Suprapubic skin (tissue), 4 donors: ENCODE measurements around the gene EPX. TPM values are rescaled to one million over a fixed set of nuclear protein-coding genes. Genes with fewer than 3 reads are reported as not detected.

Experiments used
- DNase-seq, 2 donors: peaks; one replicate each; pipeline ENCODE4 v3.0.0-alpha.2; 2019; ENCODE audit warnings: low spot score in 2 of 2
- H3K27ac ChIP-seq: fragments of 200-600 bp; sonication (generic); one replicate; pipeline ENCODE4 v1.5.1; 2019
- H3K27me3 ChIP-seq: fragments of 200-600 bp; sonication (generic); one replicate; pipeline ENCODE4 v1.5.1; 2019
- H3K36me3 ChIP-seq: fragments of 200-600 bp; sonication (generic); one replicate; pipeline ENCODE4 v1.5.1; 2019
- H3K4me1 ChIP-seq: fragments of 200-600 bp; sonication (generic); one replicate; pipeline ENCODE4 v1.5.1; 2019
- H3K4me3 ChIP-seq: fragments of 200-600 bp; sonication (generic); one replicate; pipeline ENCODE4 v1.5.1; 2019; ENCODE audit warnings: mild to moderate bottlenecking
- H3K9me3 ChIP-seq: fragments of 200-600 bp; sonication (generic); one replicate; pipeline ENCODE4 v1.5.1; 2019
- EP300 ChIP-seq: sonication (generic); formaldehyde crosslinking; IDR thresholded peaks from one replicate; pipeline ENCODE4 v1.6.1; 2017; ENCODE audit warnings: antibody characterized with exemption
- POLR2A ChIP-seq, 2 donors: fragments of 450-650 bp; IDR thresholded peaks; one replicate each; pipeline ENCODE4 v1.6.1; 2017; ENCODE audit warnings: antibody characterized with exemption in 2 of 2, mild to moderate bottlenecking in 2 of 2, moderate library complexity in 2 of 2
- POLR2AphosphoS5 ChIP-seq, 3 donors: sonication (generic); formaldehyde crosslinking; IDR thresholded peaks; one replicate each; pipeline ENCODE4 v1.6.1; 2017; ENCODE audit warnings: antibody characterized with exemption in 3 of 3
- WGBS: methylation state at CpG from one replicate; pipeline ENCODE4 v1.1.5; 2018; 5-methylcytosine and 5-hydroxymethylcytosine counted together
- total RNA-seq, 4 donors: library from RNA; depleted of rRNA; stranded (reverse); fragments of >200 nt; gene quantifications; one replicate each; pipeline ENCODE4 v1.1.0, GENCODE V29; 2016
- TF ChIP-seq, protein P1 (sequence below), 2 donors: fragments of 200-600 bp in 1 of 2; fragments of 450-650 bp in 1 of 2; sonication (generic) in 1 of 2; IDR thresholded peaks; one replicate each; pipeline ENCODE4 v1.5.1; 2016 to 2019; ENCODE audit warnings: antibody characterized with exemption in 2 of 2, mild to moderate bottlenecking in 1 of 2, moderate library complexity in 1 of 2

Gene EPX
- total RNA-seq, 4 donors from 2014 or later: 0.25 TPM; not detected in 3

DNA sequence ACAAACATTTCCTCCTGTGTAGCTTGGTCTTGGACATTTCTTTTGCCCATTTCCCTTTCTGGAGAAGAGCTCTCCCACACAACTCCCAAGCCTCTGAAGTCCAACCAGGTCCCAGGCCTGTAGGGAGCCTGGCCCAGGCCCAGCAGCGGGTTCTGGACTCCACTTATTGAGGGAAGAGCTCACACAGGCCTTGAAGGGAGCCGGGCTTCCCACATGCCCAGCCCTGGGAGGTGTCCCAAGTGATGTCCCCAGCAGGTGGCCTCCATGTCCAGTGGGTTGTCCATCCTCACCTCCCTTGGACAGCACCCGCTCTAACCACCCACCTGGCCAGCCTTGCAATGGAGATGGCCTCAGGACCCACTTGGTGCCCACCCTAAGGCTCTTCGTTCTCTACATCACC is 5.9 kb upstream of the EPX start:
- 90% methylated on average over 1 of the region's 4 CpGs for WGBS
- TF ChIP-seq, protein P1, sequence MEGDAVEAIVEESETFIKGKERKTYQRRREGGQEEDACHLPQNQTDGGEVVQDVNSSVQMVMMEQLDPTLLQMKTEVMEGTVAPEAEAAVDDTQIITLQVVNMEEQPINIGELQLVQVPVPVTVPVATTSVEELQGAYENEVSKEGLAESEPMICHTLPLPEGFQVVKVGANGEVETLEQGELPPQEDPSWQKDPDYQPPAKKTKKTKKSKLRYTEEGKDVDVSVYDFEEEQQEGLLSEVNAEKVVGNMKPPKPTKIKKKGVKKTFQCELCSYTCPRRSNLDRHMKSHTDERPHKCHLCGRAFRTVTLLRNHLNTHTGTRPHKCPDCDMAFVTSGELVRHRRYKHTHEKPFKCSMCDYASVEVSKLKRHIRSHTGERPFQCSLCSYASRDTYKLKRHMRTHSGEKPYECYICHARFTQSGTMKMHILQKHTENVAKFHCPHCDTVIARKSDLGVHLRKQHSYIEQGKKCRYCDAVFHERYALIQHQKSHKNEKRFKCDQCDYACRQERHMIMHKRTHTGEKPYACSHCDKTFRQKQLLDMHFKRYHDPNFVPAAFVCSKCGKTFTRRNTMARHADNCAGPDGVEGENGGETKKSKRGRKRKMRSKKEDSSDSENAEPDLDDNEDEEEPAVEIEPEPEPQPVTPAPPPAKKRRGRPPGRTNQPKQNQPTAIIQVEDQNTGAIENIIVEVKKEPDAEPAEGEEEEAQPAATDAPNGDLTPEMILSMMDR (IDR thresholded peaks at IDR 0.05): no peak
- no peak for TF ChIP-seq EP300
- no peak for TF ChIP-seq POLR2A (IDR thresholded peaks at IDR 0.05)
- no peak for TF ChIP-seq POLR2AphosphoS5 (IDR thresholded peaks at IDR 0.05)
- Histone ChIP-seq H3K36me3 (no peaks in the 10 kb centered on the region), H3K4me1 (peaks cover 10% of the 10 kb centered on the region), H3K4me3 (no peak overlapping the region), H3K27ac (no peak overlapping the region), H3K9me3 (no peaks in the 10 kb centered on the region), H3K27me3 (peaks cover 6% of the 10 kb centered on the region)
- no peak for DNase-seq

DNA sequence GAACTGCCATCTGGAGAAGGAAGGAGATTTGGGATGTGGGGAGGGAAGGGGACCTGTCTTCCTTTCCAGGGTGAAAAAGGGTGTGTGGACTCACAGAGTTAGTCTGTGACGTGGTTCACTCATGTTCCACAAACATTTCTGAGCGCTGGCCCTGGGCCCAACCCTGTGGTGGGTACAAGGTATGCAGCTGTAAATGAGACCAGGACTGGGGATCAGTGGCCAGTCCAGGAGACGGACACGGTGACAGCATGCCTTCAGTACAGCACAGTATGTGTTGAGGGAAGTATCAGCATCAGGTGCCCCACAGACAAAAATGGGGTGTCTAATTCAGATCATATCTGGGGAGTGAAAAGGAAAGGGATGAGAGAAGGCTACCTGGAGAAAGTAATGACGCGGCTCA is 5.5 kb upstream of the EPX start:
- no peak for DNase-seq
- TF ChIP-seq, protein P1 (IDR thresholded peaks at IDR 0.05): no peak
- TF ChIP-seq POLR2AphosphoS5 (IDR thresholded peaks at IDR 0.05) (no peak), EP300 (no peak), POLR2A (IDR thresholded peaks at IDR 0.05) (no peak)
- peaks cover 10% of the 10 kb centered on the region for H3K4me1 ChIP-seq
- H3K36me3 ChIP-seq: no peaks in the 10 kb centered on the region
- H3K9me3 ChIP-seq: no peaks in the 10 kb centered on the region
- 95% methylated on average over 6 of the region's 6 CpGs for WGBS
- H3K27me3 ChIP-seq: peaks cover 6% of the 10 kb centered on the region
- H3K4me3 ChIP-seq: no peak overlapping the region
- no peak overlapping the region for H3K27ac ChIP-seq

DNA sequence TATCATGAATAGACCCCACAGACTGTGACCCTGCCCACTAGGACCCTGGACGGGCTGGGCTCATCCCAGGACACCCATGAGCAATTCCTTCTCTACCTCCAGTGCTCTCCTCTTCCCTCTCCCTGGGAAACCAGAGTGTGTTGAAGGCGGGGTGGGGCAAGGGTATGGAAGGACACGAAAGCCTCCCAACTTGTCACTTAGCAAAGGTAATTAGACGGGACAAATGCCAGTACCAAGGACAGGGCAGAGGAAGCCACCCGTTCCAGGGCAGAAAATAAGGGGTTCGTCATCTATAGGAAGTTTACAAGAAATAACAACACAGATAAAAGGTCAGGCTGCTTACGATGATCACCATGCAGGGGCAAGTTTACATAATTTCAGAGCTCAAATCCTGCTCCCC is 4.9 kb upstream of the EPX start:
- Histone ChIP-seq H3K27ac (no peak overlapping the region), H3K4me1 (peaks cover 10% of the 10 kb centered on the region), H3K4me3 (no peak overlapping the region), H3K9me3 (no peaks in the 10 kb centered on the region), H3K27me3 (peaks cover 6% of the 10 kb centered on the region), H3K36me3 (no peaks in the 10 kb centered on the region)
- 45% methylated on average over 7 of the region's 7 CpGs for WGBS
- TF ChIP-seq, protein P1 (IDR thresholded peaks at IDR 0.05): no peak
- TF ChIP-seq POLR2A (IDR thresholded peaks at IDR 0.05): no peak
- no peak for TF ChIP-seq EP300
- no peak for TF ChIP-seq POLR2AphosphoS5 (IDR thresholded peaks at IDR 0.05)
- DNase-seq: no peak

DNA sequence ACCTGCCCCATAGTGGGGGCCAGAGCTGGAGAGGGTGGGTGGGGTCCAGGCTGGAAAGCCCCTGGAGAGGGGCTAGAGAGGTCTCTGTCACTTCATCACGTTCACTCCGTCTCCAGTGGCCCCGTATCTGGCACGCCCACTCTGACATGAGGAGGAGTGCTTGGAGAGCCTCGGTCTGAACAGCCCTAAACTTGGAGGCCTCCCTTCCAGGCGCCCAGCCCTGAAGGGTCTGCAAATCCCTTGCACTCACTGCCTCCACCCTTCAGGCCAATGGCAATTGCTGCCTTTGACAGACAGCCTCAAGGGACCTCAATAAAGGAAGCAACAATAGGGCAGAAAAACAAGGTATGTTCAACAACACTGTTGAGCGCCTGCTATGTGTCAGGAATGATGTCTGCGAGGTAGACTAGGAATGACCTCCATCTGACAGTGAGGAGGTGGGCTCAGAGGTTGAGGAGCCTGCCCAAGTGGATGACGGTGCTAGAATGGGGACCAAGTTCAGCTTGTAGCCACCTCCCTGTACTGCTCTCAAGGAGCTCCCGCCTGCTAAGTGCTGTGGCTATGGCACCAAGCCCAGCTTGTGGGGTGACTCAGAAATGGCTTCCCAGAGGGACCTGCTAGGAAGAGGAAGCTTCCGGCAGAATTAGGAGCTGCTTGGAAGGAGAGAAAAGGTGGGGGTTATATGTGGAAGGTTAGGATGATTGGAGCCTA is 2.9 kb upstream of the EPX start:
- whole genome bisulfite sequencing: 40% methylated on average over 11 of the region's 11 CpGs
- DNase-seq: no peak
- no peaks in the 10 kb centered on the region for H3K9me3 ChIP-seq
- no peak overlapping the region for H3K27ac ChIP-seq
- H3K27me3 ChIP-seq: peaks cover 13% of the 10 kb centered on the region
- no peaks in the 10 kb centered on the region for H3K36me3 ChIP-seq
- H3K4me3 ChIP-seq: no peak overlapping the region
- no peak for TF ChIP-seq POLR2A (IDR thresholded peaks at IDR 0.05)
- TF ChIP-seq POLR2AphosphoS5 (IDR thresholded peaks at IDR 0.05): no peak
- TF ChIP-seq, protein P1 (IDR thresholded peaks at IDR 0.05): no peak
- no peak for TF ChIP-seq EP300
- peaks cover 10% of the 10 kb centered on the region for H3K4me1 ChIP-seq

DNA sequence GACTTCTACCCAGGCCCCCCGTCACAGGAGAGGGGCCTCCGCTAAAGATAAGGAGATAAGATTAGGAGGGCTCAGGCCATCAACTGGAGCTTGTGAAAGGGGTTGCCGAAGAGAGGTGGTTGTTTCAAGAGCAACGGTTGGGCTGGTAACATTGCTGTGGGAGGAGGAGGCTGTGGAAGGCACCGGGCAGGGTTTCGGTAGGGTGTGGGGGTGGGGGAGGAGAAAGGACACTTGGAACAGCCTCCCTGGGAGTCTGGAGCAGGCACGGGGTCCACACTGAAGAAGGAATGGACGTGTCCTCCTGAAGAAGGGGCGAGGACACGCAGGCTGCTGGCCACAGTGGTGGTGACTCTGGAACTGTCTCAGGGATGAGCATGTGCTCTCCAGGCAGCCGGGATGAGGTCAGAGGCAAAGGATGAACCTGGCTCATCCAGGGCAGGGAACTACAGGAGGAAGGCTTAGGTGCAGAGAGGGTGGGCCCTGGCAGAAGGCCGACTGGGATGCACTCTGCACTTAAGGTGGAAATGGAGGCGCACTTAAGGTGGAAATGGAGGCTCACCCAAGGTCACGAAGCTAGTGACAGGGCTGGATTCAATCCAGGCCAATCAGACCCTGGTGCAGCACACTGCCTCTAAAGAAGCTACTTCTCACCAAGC is 1.2 kb upstream of the EPX start:
- no peak overlapping the region for H3K27ac ChIP-seq
- H3K36me3 ChIP-seq: no peaks in the 10 kb centered on the region
- TF ChIP-seq, protein P1 (IDR thresholded peaks at IDR 0.05): no peak
- TF ChIP-seq POLR2AphosphoS5 (IDR thresholded peaks at IDR 0.05): no peak
- TF ChIP-seq POLR2A (IDR thresholded peaks at IDR 0.05): no peak
- no peak for TF ChIP-seq EP300
- H3K9me3 ChIP-seq: no peaks in the 10 kb centered on the region
- H3K27me3 ChIP-seq: peaks cover 13% of the 10 kb centered on the region
- H3K4me1 ChIP-seq: peaks cover 10% of the 10 kb centered on the region
- DNase-seq: no peak
- no peak overlapping the region for H3K4me3 ChIP-seq
- WGBS: 54% methylated on average over 14 of the region's 14 CpGs
